Endothelial cell of hepatic sinusoid (primary cell): ENCODE results near the gene PET100.
"Not testable (repeated sequence)": the region's sequence is repeated elsewhere in the genome, so short reads cannot be mapped to it uniquely, and the experiment has no call there.

ENCODE experiments used
- in situ Hi-C: cut with HindIII; loops from 2 replicates; pipeline ENCODE4 v1.10.0; 2017; ENCODE audit warnings: low sequenced_read_pairs

PET100 gene

GRCh38 chr19:7631577-7631976 is 2.0 kb downstream of the PET100 start:
- in situ Hi-C loops, result loop anchor here (5.0 kb wide), 1 partner anchor 74 kb away; no protein-coding TSS in a partner anchor

DNA sequence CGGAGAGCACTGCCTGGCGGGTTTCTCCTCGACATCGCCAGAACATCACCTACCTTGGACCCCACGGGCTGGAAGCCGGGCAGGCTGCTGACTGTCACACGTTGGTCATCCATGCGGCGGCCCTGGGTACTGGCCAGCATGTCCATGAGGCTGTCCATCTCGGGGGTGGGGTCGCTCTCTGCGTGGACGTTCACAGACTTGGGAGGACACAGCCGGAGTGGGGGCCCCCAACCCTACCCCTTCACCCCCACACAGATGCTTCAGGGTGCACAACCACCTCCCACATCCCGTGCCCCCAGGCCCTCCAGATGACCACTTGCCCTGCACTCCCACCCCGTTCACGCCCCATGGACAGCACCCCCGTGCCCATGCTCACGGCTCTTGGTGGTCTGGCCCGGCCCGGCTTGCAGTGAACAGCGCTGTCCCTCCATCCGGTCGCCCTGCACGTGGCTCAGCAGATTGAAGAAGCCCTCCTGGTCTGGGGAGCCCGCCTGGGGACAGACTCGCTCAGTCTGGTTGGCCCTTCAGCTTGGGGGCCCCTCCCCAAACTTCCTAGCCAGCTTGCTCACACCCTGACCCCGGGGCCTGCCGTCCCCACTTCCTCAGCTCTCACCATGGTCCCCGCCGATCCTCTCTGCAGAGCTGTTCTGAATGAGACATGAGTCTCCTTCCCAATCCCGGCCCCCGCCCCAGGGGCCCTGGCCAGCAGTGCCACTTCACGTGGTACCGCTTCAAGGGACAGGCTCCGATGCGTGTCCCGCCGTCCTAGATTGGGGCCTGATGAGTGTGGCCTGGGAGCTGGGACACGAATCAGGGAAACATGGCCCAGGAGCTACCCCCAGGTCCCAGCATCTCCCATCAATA is 3.0 kb downstream of the PET100 start:
- in situ Hi-C loops, result loop anchor here (5.0 kb wide), 1 partner anchor 75 kb away; no protein-coding TSS in a partner anchor

DNA sequence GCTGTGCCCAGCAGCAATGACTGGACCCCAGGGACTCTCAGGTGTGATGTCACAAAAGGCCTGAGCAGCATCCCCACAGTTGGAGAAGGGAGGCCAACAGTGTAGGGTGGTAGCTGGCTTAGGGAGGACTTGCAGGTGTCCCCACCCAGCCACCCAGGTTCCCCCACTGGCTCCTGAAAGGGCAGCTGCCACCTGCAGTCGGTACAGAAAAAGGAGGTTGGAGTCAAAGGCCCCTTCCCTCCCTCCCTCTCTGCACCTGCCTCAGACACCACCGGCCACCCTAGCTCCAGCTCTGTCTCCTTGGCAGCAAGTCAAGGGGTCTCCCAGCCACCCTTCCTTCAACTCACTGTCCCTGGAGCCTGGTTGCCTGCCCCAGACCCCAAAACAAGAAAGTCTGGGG is 4.1 kb downstream of the PET100 start, which contains the start of gene PCP2:
TSS of gene PCP2 (minus strand) at position 22 of the 400 bp plus-strand sequence. CDS start 262 bp downstream, outside the sequence.
- in situ Hi-C loops, result loop anchor here (5.0 kb wide), 1 partner anchor 76 kb away; no protein-coding TSS in a partner anchor

- in situ Hi-C loops, result no loop called here
These were observed 6.1 kb downstream of the PET100 start for GRCh38 chr19:7635670-7636069.

- in situ Hi-C loops, result no loop called here
These were observed 6.7 kb downstream of the PET100 start for GRCh38 chr19:7636317-7636690.

- in situ Hi-C loops, result no loop called here
These were observed 7.2 kb downstream of the PET100 start, which contains the start of gene STXBP2 for GRCh38 chr19:7636691-7637373. STXBP2 (plus strand) TSS chr19:7637110; CDS start chr19:7637150, 40 bp downstream.

DNA sequence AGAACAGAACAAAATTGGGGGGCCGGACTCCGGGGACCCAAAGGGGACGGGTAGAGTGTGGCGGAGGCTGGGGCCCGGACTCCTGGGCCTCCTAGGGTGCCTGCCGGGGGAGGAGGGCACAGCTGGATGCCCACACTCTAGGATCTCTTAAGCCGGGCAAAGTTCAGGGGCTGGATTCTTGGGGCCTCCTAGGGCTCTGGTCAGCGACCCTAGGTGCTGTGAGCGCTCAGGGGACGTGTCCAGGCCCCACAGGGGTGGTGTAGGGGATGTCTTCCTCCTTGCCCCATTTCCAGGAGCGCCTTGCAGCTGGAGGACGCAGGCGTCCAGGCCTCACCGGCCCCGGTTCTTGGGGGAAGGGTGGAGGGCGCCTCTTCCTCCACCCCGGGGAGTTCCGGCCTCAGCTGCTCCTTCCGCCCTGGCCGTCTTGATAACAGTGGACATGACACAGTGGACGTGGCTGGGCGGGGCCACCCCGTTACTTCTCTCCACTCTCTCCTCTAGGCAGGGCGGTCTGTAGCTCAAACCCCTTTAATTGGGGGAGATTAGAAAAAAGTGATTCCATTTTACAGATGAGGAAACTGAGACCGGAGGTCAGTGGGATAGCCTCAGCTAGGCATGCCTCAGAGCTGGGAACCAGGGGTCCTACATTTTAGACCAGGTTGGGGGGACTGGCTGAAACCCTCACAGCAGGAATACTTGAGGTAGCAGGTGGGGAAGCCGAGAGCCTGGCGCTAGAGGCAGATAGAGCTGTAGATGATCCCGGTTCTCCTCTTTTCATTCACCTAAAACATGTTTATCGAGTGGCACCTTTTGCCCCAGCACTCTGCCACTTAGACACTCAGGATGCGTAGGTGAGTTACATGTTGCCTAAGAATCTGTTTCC is 8.0 kb downstream of the PET100 start:
- in situ Hi-C loops, result no loop called here

GRCh38 chr19:7638802-7639465 is 9.3 kb downstream of the PET100 start:
- in situ Hi-C loops, result no loop called here

DNA sequence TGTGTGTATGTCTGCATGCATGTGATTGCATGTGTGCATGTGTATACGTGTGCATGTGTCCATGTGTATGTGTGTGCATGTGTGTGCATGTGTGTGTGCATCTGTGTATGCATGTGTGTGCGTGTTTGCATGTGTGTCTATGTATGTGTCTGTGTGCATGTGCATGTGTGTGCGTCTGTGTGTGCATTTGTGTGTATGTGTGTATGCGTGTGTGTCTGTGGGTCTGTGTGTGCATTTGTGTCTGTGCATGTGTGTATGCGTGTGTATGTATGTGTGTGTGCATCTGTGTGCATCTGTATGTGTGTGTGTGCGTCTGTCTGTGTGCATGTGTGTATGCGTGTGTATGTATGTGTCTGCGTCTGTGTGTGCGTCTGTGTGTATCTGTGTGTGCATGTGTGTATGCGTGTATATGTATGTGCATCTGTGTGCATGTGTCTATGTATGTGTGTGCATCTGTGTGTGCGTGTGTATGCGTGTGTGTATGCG is 10.3 kb downstream of the PET100 start:
- in situ Hi-C loops, result no loop called here

DNA sequence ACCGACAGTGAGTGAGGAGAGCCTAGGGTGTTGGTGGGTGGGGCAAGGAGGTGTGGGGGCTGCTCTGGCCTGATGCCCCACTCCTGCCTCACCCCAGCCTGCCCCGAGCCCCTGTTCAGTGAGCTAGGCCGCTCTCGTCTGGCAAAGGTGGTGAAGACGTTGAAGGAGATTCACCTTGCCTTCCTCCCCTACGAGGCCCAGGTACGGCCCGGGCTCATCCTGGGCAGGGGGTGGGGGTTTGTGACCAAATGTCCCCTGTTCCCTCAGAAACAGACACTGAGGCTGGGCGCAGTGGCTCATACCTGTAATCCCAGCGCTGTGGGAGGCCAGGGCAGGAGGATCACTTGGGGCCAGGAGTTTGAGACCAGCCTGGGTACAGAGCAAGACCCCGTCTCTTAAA is 11.2 kb downstream of the PET100 start:
- in situ Hi-C loops, result no loop called here

GRCh38 chr19:7641290-7642276 is 12.0 kb downstream of the PET100 start:
- in situ Hi-C loops, result no loop called here

DNA sequence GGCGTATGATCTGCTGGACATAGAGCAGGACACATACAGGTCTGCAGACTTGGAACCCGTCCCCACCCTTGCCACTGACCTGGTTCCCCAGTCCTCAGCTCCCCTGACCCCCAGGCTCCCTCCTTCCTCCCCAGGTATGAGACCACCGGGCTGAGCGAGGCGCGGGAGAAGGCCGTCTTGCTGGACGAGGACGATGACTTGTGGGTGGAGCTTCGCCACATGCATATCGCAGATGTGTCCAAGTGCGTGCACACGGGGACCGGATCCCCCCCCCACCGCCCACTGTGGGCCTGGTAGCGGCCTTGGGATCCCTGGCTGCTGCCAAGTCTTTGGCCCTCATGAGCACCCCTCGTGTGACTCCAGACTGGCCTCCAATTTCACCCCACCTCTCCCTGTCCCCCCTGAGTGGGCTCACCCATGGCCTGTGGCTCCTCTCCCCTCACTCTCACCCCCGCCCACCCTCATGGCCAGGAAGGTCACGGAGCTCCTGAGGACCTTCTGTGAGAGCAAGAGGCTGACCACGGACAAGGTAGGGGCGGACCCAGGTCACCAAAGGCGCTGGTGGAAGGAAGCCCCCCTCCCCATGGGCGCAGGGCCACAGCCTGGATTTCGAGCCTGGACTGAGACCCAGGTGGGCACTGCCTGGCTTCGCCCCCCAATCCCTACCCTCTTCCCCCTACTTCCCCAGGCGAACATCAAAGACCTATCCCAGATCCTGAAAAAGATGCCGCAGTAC is 12.9 kb downstream of the PET100 start:
- in situ Hi-C loops, result no loop called here

DNA sequence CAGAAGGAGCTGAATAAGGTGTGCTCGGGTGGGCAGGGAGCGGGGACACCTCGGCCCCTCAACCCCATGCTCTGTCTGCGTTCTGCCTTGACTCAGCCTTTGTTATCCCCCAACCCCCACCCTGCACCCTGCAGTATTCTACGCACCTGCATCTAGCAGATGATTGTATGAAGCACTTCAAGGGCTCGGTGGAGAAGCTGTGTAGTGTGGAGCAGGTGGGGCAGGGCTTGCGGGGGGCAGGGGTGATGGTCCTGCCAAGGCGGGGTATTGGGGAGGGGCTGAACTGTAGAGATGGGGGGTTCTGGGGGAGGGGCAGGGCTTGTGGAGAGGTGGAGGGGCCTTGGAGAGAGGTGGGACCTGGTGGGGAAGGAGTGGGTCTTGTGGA is 13.4 kb downstream of the PET100 start:
- in situ Hi-C loops, result no loop called here

GRCh38 chr19:7643629-7644549 is 14.3 kb downstream of the PET100 start:
- in situ Hi-C loops, result not testable (repeated sequence)

- in situ Hi-C loops, result no loop called here
These were observed 14.9 kb downstream of the PET100 start for GRCh38 chr19:7644550-7644877.

- in situ Hi-C loops, result no loop called here
These were observed 15.6 kb downstream of the PET100 start for GRCh38 chr19:7645163-7645562.

- in situ Hi-C loops, result no loop called here
These were observed 16.2 kb downstream of the PET100 start for GRCh38 chr19:7645656-7646425.
